Peyer's patch (tissue), 4 donors: ENCODE results near the gene MDFIC.

Source experiments
- CTCF ChIP-seq, 6 experiments: fragments of 450-650 bp in 4 of 6; fragments of 200-600 bp in 2 of 6; sonication (generic) in 1 of 6; IDR thresholded peaks; one replicate each; pipeline ENCODE4 v1.5.1; 2017 to 2019; ENCODE audit warnings: antibody characterized with exemption in 6 of 6, mild to moderate bottlenecking in 3 of 6, moderate library complexity in 1 of 6
- POLR2A ChIP-seq, 2 donors: fragments of 450-650 bp; IDR thresholded peaks; one replicate each; pipeline ENCODE4 v1.5.1; 2017; ENCODE audit warnings: antibody characterized with exemption in 2 of 2, mild to moderate bottlenecking in 2 of 2, moderate library complexity in 2 of 2

GRCh38 chr7:114900127-114900526, 21.8 kb upstream of the MDFIC start:
- no peak for TF ChIP-seq CTCF (IDR thresholded peaks at IDR 0.05)
- TF ChIP-seq POLR2A (IDR thresholded peaks at IDR 0.05) = no peak
